Body of pancreas (tissue), 4 donors: ENCODE measurements around the gene SEC31B. TPM values are rescaled to one million over a fixed set of nuclear protein-coding genes. Genes with fewer than 3 reads are reported as not detected.

Experiments
- ATAC-seq: fragments of 150-250 bp; one replicate; pipeline ENCODE4 v1.9.1; 2016
- DNase-seq, 4 donors: peaks; one replicate each; pipeline ENCODE4 v3.0.0-alpha.2; 2019
- H3K27ac ChIP-seq, 4 donors: fragments of 200-600 bp; sonication (generic); 1 replicate in 3 of 4; 2 replicates in 1 of 4; pipeline versions ENCODE4 v1.5.1 to v1.6.1; 2016 to 2019; ENCODE audit warnings: mild to moderate bottlenecking in 1 of 4, mixed read lengths in 1 of 4, moderate library complexity in 1 of 4
- H3K27me3 ChIP-seq, 2 donors: fragments of 200-600 bp; sonication (generic); one replicate each; pipeline ENCODE4 v1.6.0; 2016; ENCODE audit warnings: mild to moderate bottlenecking in 1 of 2
- H3K36me3 ChIP-seq, 2 donors: fragments of 200-600 bp; sonication (generic); replicated peaks in 1 of 2; 2 replicates each; pipeline ENCODE4 v1.5.1; 2016; ENCODE audit warnings: low read depth in 2 of 2; ENCODE audit not compliant: insufficient read depth in 1 of 2
- H3K4me1 ChIP-seq: fragments of 200-600 bp; sonication (generic); one replicate; pipeline ENCODE4 v1.6.0; 2016
- H3K4me3 ChIP-seq, 2 donors: fragments of 200-600 bp; sonication (generic); 1 replicate in 1 of 2; 2 replicates in 1 of 2; pipeline ENCODE4 v1.5.1; 2016 to 2019
- H3K9me3 ChIP-seq, 3 donors: fragments of 200-600 bp; sonication (generic); 1 replicate in 2 of 3; 2 replicates in 1 of 3; pipeline ENCODE4 v1.5.1; 2016
- POLR2A ChIP-seq, 3 donors: fragments of 450-650 bp; IDR thresholded peaks; one replicate each; pipeline ENCODE4 v1.6.1; 2016; ENCODE audit warnings: antibody characterized with exemption in 3 of 3, mild to moderate bottlenecking in 2 of 3
- whole genome bisulfite sequencing, 2 donors: methylation state at CpG; one replicate each; pipeline ENCODE4 v1.1.5; 2017; 5-methylcytosine and 5-hydroxymethylcytosine counted together
- intact Hi-C: fragments of 100-400 bp; cut with DNase I; formaldehyde crosslinking; loops from one replicate; pipeline ENCODE4 v1.15.1; 2023
- total RNA-seq, 2 donors: library from RNA; depleted of rRNA; stranded (reverse); fragments of >200 nt; gene quantifications; one replicate each; pipeline ENCODE4 v1.1.0, GENCODE V29; 2016
- TF ChIP-seq, protein P1 (sequence below), 7 experiments: fragments of 450-650 bp in 4 of 7; fragments of 200-600 bp in 3 of 7; sonication (generic) in 3 of 7; IDR thresholded peaks; one replicate each; pipeline ENCODE4 v1.5.1; 2016 to 2019; ENCODE audit warnings: antibody characterized with exemption in 7 of 7

The SEC31B gene
- total RNA-seq, 2 donors from 2014 or later, result 4.3 to 6.5 TPM

DNA sequence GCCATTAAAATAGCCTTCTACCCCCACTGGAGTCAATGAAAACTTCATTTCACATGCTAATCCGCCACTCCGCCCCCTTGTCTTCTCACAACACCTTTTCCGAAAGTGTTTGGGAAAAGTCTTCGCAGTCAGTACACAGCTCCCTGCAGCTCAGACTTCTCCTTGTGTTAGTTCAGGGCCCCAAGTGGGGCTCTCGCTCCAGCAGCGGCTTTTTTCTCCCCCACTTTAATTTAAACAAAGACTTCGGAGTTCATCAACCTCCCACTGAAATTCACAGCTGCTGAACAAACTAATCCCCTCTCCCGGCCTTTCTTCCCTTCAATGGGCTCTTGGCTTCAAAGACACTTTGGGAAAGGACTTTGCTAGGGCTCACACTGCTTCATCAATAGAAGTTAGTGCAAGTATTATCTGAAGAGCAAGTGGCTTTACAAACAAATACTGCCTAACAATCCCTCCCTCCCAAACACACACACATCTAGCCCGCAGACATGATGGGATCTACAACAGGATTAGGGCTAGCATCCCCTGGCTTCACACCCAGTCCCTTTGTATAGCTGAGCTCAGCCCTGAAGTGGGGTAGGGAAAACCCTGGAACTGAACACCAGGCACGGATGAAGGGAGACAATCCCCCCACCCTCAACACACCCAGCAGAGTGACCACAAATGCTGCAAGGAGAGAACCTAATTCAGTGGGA lies 33.7 kb downstream of the SEC31B start:
- Histone ChIP-seq H3K27me3 (no peaks in the 10 kb centered on the region), H3K9me3 (no peaks in the 10 kb centered on the region), H3K4me1 (peaks cover 17% of the 10 kb centered on the region), H3K27ac (no peak overlapping the region), H3K4me3 (no peak overlapping the region), H3K36me3 (no peaks in the 10 kb centered on the region)
- DNase-seq (no peak), ATAC-seq (no peak)
- TF ChIP-seq, protein P1, sequence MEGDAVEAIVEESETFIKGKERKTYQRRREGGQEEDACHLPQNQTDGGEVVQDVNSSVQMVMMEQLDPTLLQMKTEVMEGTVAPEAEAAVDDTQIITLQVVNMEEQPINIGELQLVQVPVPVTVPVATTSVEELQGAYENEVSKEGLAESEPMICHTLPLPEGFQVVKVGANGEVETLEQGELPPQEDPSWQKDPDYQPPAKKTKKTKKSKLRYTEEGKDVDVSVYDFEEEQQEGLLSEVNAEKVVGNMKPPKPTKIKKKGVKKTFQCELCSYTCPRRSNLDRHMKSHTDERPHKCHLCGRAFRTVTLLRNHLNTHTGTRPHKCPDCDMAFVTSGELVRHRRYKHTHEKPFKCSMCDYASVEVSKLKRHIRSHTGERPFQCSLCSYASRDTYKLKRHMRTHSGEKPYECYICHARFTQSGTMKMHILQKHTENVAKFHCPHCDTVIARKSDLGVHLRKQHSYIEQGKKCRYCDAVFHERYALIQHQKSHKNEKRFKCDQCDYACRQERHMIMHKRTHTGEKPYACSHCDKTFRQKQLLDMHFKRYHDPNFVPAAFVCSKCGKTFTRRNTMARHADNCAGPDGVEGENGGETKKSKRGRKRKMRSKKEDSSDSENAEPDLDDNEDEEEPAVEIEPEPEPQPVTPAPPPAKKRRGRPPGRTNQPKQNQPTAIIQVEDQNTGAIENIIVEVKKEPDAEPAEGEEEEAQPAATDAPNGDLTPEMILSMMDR (IDR thresholded peaks at IDR 0.05), result no peak
- no peak for TF ChIP-seq POLR2A (IDR thresholded peaks at IDR 0.05)
- intact Hi-C loops, result no loop called here
- 91 to 93% methylated on average over 10 of the region's 10 CpGs for WGBS, 2 donors

DNA sequence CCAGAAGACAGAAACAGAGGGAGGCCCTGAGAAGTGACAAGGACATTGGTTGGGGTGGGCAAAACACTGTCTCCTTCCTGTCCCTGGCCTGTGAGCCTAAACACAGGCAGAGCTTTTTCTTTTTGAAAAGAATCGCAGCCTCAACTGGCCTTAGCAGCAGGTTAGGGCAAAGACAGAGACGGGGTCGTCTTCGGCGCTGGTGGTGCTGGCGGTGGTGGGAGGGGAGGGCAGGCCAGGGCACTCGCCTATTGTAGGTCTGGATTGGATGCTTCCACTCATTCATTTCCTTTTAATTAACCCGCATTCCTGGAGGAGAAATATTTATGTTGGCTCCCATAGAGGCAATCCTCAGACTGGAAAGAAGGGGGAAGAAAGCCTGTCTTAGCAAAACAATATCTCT lies 34.3 kb downstream of the SEC31B start:
- H3K27me3 ChIP-seq, result no peaks in the 10 kb centered on the region
- no peaks in the 10 kb centered on the region for H3K9me3 ChIP-seq
- peaks cover 17% of the 10 kb centered on the region for H3K4me1 ChIP-seq
- DNase-seq (no peak), ATAC-seq (no peak)
- no peak for TF ChIP-seq POLR2A (IDR thresholded peaks at IDR 0.05)
- TF ChIP-seq, protein P1 (IDR thresholded peaks at IDR 0.05), result no peak
- 80 to 81% methylated on average over 7 to 8 of the region's 8 CpGs for WGBS, 2 donors
- no peaks in the 10 kb centered on the region for H3K36me3 ChIP-seq
- intact Hi-C loops, result no loop called here
- no peak overlapping the region for H3K4me3 ChIP-seq
- no peak overlapping the region for H3K27ac ChIP-seq

DNA sequence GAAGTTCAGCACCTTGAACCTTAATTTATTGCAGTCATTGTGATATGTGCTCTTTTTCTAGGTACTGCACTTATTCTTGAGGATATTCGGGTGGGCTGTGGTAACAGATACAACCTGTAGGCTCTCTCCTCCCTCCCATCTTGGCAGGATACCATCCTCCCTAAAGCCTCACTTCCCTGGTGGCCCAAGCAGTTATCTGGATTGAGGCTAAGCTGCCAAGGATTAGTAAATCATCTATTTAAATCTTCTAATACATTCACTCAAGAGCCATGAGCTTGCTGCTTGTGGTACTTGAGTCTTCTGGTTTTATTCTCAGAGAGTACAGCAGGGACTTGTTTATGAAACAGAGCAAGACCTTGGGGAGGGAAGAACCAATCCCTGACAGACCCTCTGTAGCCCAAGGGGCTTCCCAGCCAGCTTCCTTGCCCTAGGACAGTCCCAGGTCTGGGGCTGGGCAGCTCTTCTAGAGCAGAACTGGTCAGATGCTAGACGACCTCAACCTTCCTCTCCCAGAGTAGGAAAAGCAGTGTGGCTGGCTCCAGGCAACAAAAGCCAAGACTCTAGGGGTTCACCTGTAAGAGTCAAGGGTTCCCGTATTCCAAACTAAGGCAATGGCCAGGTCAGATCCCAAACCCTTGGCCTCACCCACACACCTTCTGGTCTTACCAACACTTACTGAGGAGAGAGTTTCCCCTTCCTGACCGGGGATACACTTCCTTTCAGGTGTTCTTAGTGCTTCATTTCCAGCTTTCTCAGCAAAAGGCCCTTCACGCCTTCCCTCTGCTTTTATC lies 35.6 kb downstream of the SEC31B start:
- peaks cover 17% of the 10 kb centered on the region for H3K4me1 ChIP-seq
- intact Hi-C loops, result no loop called here
- no peak overlapping the region for H3K4me3 ChIP-seq
- ATAC-seq, result no peak
- H3K27ac ChIP-seq, result no peak overlapping the region
- H3K27me3 ChIP-seq, result no peaks in the 10 kb centered on the region
- H3K9me3 ChIP-seq, result no peaks in the 10 kb centered on the region
- TF ChIP-seq POLR2A (IDR thresholded peaks at IDR 0.05), result no peak
- TF ChIP-seq, protein P1 (IDR thresholded peaks at IDR 0.05), result no peak
- 75 to 85% methylated on average over 5 of the region's 5 CpGs for WGBS, 2 donors
- no peaks in the 10 kb centered on the region for H3K36me3 ChIP-seq
- DNase-seq, result no peak

DNA sequence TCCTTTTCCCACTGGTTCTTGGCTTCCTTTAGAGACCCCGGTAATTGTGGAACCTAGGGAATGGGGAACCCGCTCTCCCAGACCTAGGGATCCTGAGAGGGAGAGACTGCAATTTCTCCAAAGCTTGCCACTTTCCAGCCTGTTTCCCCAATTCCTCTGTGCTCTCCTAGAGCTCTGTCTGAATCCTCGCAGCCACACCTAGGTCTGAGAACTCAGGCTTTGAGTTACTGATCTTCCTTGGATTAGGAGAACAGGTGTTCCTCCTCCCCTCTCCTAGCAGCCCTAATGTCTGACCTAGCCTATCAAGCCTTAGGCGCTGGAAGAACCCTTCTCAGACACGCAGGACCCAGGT lies 36.9 kb downstream of the SEC31B start:
- H3K27me3 ChIP-seq, result no peaks in the 10 kb centered on the region
- ATAC-seq (no peak), DNase-seq (no peak)
- intact Hi-C loops, result no loop called here
- H3K4me1 ChIP-seq, result peaks cover 17% of the 10 kb centered on the region
- 15 to 16% methylated on average over 5 of the region's 5 CpGs for WGBS, 2 donors
- H3K27ac ChIP-seq, result peak overlapping the region; percentile 65 to 76 (median 73)
- no peak overlapping the region for H3K4me3 ChIP-seq
- no peaks in the 10 kb centered on the region for H3K9me3 ChIP-seq
- H3K36me3 ChIP-seq, result no peaks in the 10 kb centered on the region
- TF ChIP-seq, protein P1 (IDR thresholded peaks at IDR 0.05), result peak in 1 of 7 experiments; percentile 20
- TF ChIP-seq POLR2A (IDR thresholded peaks at IDR 0.05), result no peak
